Measurements from ENCODE around the gene UAP1L1. TPM values are rescaled to one million over a fixed set of nuclear protein-coding genes. Genes with fewer than 3 reads are reported as not detected.

The UAP1L1 gene
- total RNA-seq, 2 donors from 2014 or later = 13.0 to 18.2 TPM

DNA sequence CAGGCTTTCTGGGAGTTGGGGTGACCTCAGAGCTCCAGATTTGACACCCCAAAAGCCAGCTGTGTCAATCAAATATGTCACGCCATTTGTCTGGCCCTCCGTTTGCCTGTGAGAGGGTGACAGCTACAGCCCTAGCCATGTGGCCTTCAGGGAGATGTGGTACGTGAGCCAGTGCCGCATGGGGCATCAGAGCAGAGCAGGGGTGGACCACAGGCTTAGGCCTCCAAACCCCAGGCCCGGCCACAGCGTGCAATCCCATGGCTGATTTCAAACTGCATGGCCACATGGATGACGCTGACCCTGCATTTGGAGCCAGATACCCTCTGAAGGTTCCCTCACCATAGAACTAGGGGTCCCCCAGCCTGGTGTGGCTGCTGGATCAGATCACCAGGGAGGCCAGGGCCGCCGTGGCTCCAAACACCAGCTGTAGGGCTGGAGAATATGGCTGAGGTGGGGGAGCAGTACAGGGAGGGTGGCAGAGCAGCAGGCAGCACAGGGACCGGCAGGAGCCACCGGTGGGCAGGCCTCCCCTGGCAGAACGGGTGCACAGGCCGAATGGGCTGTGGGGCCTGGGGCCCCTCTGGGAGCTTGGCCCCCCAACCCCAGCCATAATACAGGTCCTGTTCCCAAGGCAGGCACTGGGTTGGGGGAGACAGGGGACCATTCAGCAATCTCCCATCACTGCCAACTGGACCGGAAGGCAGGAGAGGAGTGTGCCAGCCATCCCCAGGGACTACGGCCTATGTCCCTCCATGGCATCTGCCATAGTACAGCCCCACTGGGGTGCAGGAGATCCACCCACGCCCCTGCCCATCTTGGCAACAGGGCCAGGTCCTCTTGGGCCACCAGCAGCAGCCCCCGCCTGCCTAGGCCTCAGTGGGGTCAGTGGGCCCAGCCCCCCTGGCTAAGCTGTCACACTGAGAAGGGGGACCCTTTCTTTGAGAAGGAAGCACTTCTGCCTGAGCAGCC, 8.5 kb upstream of the UAP1L1 start:
- intact Hi-C loops (cut with DNase I, micrococcal nuclease) = no loop called here
- no peak for DNase-seq
- ATAC-seq = no peak

DNA sequence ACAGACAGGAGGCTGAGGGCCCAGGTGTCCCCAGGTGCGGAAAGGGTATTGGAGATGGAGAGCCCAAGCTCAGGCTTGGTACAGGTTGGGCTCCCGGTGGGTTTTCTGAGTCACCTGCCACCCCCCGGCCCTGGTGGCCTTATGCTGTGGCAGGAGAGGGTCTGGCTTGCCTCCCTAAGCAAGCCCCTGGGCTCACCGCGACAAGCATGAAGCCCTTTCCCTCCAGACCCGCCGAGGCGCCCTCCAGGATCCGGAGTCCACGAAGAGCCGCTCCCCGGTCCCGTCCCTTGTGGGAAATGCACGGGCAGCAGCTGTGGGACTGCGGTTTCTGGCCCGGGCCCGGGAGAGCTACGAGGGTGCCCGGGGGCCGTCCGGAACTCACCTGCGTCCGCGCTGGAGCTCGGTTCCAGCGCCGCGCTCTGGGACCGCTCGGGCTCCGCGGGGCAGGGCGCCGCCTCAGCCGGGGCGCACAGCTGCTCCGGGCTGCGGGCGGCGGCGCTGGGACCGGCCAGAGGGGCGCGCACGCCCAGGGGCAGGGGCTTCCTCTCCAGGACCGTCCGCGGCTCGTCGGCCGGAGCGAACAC, 7.7 kb upstream of the UAP1L1 start:
- DNase-seq = peak; percentile 27 to 30
- intact Hi-C loops (cut with DNase I, micrococcal nuclease) = no loop called here
- ATAC-seq = peak; percentile 18

GRCh38 chr9:137070201-137070905, 7.0 kb upstream of the UAP1L1 start, which contains the start of gene SAPCD2:
TSS of gene SAPCD2 (minus strand) at chr9:137070557. CDS start at chr9:137070460, 97 bp downstream.
- intact Hi-C loops (cut with DNase I, micrococcal nuclease) = no loop called here
- DNase-seq (peak; percentile 90 to 91), ATAC-seq (peak; percentile 78)

DNA sequence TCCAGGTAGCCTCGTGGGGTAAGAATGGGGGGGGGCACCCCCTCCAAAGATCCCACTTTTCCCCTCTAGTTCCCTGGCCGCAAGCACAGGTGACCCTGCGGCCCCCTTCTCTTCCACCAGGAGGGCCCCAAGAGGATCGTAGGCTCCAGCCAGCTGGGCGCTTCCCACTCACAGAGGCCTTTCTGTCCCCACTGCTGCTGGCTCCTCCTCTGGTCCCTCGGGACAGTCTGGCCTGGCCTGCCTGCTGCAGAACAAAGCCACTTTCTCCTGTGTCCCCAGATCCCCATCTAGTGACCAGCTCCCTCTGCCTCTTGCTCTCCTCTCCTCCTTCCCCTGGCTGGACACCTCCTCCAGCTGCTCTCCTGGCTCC, 6.4 kb upstream of the UAP1L1 start:
- intact Hi-C loops (cut with DNase I, micrococcal nuclease) = no loop called here
- no peak for DNase-seq
- peak; percentile 6 for ATAC-seq

GRCh38 chr9:137071282-137071681, 6.0 kb upstream of the UAP1L1 start:
- intact Hi-C loops (cut with DNase I, micrococcal nuclease) = no loop called here
- no peak for ATAC-seq
- DNase-seq = no peak

DNA sequence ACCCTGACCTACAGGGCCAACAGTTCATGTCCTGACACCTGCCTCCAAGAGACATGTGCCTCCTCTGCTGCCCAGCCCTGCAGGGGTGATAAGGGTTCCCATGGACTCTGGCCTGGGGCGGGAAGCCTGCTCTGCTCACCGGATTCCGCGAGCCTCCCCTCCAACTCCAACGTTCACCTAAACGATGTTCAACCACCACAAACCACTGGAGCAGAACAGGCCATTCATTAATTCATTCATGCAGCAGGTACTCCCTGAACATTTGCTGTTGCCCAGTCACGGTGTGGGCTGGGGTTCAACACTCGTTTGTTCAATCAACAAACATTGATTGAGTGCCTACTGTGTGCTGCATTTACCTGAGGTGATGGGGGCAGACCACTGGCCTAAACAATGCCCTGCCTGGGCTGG, 3.3 kb upstream of the UAP1L1 start:
- intact Hi-C loops (cut with DNase I, micrococcal nuclease) = no loop called here
- ATAC-seq = peak; percentile 18
- DNase-seq = peak in 1 of 2 donors; percentile 56

DNA sequence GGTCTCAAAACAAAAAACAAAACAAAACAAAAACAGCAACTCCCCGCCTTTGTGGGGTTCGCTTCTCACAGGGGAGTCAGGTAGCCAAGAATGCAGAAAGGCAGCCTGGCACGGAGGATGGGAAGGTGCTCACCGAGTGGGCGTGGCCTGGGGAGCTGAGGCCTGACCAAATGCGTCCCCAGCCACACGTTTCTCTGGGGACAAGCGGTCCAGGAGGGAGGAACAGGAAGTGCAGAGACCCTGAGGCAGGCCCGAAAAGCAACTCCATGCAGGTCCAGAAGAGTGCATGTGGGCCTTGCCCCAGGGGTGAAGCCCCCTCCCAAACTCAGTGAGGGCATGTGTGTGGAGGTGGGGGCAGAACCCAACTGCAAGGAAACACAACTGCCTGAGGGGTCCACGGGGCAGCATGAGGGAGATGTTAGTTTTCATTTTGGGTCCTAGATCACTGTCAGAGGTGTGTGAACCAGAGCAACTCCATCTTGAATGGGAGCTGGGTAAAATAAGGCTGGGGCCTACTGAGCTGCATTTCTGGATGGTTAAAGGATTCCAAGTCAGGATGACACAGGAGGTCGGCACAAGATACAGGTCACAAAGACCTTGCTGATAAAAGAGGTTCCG, 2.6 kb upstream of the UAP1L1 start:
- DNase-seq = peak in 1 of 2 donors; percentile 33
- no peak for ATAC-seq
- intact Hi-C loops (cut with DNase I, micrococcal nuclease) = no loop called here

DNA sequence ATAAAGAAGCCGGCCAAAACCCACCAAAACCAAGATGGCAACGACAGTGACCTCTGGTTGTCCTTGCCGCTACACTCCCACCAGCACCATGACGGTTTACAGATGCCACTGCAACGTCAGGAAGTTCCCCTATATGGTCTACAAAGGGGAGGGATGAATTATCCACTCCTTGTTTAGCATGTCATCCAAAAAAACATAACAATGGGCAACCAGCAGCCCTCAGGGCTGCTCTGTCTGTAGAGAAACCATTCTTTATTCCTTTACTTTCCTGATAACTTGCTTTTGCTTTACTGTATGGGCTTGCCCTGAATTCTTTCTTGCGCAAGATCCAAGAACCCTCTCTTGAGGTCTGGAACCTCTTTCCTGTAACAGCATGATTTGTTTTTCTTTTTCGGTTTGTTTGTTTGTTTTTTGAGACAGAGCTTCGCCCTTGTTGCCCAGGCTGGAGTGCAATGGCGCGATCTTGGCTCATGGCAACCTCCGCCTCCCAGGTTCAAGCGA, 2.0 kb upstream of the UAP1L1 start:
- intact Hi-C loops (cut with DNase I, micrococcal nuclease) = no loop called here
- DNase-seq (no peak), ATAC-seq (no peak)

DNA sequence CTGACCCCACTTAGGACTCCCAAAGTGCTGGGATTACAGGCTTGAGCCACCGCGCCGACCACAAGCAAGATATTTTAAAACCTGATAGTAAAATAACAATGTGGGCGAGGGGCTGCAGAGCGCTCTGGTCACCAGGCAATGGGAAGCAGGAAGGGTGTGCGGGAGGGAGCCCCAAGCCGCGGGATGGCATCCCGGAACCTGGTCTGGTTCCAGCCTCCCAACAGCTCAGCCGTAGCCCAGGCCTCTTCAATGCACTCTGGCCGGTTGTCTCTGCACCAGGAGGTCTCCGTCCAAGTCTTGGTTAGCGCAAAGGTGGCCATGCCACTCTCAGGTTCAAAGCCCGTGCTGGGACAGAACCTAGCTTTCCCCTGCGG, 694 bp upstream of the UAP1L1 start:
- no peak for DNase-seq
- no peak for ATAC-seq
- intact Hi-C loops (cut with DNase I, micrococcal nuclease) = no loop called here

GRCh38 chr9:137077758-137078693, 709 bp downstream of the UAP1L1 start:
- DNase-seq (peak in 1 of 2 donors; percentile 73), ATAC-seq (peak; percentile 38)
- intact Hi-C loops (cut with DNase I, micrococcal nuclease) = no loop called here

DNA sequence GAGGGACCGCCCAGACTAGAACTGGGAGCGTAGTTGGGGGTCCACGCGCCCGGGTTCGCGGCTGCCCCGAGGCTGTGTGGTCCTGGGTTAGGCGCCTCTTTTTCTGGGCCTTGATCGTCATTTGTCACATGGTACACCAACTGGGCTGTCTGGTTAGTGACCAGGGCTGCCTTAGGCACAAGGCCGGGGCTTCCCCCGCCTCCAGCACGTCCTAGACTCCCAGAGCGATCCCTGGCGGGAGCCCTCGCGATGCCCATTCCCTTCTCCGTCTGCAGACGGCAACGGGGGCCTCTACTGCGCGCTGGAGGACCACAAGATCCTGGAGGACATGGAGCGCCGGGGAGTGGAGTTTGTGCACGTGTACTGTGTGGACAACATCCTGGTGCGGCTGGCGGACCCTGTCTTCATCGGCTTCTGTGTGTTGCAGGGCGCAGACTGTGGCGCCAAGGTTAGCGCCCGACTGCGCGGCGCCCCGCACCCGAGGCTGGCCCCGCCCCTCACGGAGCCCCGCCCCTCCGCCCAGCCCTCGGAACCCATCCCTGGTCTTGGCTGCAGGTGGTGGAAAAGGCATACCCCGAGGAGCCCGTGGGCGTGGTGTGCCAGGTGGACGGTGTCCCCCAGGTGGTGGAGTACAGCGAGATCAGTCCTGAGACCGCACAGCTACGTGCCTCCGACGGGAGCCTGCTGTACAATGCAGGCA, 1.5 kb downstream of the UAP1L1 start:
- intact Hi-C loops (cut with DNase I, micrococcal nuclease) = no loop called here
- DNase-seq (peak in 1 of 2 donors; percentile 67), ATAC-seq (peak; percentile 78)

DNA sequence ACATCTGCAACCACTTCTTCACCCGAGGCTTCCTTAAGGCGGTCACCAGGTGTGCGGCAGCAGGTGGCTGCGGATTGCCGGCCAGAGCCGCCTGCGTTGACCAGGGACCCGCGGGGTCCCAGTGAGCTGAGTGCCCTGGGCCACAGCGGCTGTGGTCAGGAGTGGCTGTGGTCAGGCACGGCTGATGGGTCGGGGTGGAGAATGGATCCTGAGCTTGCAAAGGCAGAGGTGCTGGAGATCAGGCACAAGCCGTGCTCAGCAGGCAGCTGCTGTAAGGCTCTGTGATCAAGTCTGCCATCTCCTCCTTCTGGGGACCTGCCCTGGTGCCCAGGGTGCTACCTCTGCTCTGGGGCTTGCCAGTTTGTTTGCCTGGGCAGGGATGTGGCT, 2.1 kb downstream of the UAP1L1 start:
- ATAC-seq (no peak), DNase-seq (no peak)
- intact Hi-C loops (cut with DNase I, micrococcal nuclease) = no loop called here

- DNase-seq = no peak
- no peak for ATAC-seq
- intact Hi-C loops (cut with DNase I, micrococcal nuclease) = no loop called here
Observed at GRCh38 chr9:137080260-137081122, 3.2 kb downstream of the UAP1L1 start.

DNA sequence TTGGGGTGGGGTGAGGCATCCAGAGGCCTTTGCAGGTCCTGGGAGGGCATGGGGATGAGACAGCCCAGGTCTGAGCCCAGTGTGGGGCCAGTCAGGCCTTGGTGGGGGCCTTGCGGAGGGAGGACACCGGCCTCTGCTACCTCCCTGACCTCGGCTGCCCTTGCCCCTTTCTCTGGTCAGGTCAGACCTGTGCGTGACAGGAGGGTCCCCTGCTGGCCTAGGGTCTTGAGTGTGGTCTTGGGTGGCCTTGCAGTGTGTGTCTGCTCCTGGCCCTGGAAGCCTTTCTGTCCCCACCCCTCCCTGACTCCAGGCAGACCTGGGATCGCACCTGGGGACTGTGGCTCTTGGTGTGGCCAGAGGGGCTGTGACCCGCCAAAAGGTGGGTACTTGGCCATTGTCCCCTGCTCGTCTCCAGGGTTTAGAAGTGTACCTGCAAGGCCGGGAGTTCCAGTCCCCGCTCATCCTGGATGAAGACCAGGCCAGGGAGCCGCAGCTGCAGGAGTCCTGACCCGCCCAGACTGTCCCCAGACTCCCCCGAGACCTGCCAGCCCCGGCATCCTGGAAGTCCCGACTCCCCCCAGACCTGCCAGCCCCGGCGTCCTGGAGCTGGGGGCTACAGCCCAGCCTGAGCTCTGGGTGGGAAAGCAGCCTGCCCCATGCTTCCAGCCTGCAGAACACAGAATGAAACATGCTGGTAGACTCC, 5.1 kb downstream of the UAP1L1 start:
- intact Hi-C loops (cut with DNase I, micrococcal nuclease) = no loop called here
- ATAC-seq (no peak), DNase-seq (no peak)

DNA sequence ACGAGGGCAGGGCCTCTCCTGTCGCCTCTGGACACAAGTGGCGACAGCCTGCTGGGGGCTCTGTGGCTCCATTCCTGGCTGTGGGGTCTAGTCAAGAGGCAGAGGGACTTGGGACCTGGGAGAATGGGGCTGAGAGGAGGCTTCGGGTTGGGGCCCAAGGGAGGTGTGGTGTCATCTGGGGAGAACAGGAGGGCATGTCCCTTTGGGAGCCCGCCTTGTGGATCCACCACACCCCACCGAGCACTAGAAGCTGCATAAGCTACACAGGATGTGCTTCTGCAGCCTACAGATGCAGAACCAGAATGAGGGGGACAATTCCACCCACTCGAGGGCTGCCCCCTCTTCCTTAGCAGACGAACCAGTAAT, 5.6 kb downstream of the UAP1L1 start:
- no peak for ATAC-seq
- intact Hi-C loops (cut with DNase I, micrococcal nuclease) = no loop called here
- DNase-seq = no peak

GRCh38 chr9:137083394-137084004, 6.2 kb downstream of the UAP1L1 start:
- intact Hi-C loops (cut with DNase I, micrococcal nuclease) = no loop called here
- ATAC-seq (no peak), DNase-seq (no peak)

Measured in left colon (tissue), 2 donors.